ENCODE results near the gene KCNG1.

KCNG1 gene

DNA sequence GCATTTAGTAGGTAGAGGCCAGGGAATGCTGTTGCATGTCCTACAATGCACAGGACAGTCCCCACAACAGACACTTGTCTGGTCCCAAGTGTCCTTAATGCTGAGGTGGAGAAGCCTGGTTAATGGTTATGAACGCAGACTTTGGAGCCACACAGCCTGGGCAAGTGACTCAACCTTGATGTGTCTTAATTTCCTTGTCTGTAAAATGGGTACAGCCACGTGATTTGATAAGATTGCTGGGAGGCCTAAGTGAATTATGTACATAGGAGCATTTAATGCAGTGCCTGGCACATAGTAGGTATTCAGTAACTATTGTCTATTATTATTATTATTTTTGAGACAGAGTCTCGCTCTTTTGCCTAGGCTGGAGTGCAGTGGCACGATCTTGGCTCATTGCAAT lies 11.4 kb downstream of the KCNG1 start:
- DNase-seq, result no peak

DNA sequence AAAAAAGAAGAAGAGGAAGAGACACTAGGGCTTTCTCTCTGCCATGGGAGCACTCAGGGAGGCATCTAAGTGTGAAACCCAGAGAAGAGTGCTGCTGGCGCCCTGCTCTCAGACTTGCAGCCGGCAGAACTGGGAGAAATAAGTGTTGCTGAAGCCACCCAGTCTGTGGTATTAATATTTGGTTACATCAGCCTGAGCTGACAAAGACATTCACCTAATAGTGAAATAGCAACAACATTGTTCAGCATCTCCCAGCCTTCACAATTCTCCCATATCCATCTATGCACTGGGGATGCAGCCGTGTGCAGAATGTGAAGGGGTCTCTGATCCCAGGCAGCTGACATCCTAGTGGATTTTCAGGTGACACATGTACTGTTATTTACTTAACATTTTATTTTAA lies 12.0 kb downstream of the KCNG1 start:
- no peak for DNase-seq

GRCh38 chr20:51010043-51010365 lies 12.9 kb downstream of the KCNG1 start:
- DNase-seq, result no peak

DNA sequence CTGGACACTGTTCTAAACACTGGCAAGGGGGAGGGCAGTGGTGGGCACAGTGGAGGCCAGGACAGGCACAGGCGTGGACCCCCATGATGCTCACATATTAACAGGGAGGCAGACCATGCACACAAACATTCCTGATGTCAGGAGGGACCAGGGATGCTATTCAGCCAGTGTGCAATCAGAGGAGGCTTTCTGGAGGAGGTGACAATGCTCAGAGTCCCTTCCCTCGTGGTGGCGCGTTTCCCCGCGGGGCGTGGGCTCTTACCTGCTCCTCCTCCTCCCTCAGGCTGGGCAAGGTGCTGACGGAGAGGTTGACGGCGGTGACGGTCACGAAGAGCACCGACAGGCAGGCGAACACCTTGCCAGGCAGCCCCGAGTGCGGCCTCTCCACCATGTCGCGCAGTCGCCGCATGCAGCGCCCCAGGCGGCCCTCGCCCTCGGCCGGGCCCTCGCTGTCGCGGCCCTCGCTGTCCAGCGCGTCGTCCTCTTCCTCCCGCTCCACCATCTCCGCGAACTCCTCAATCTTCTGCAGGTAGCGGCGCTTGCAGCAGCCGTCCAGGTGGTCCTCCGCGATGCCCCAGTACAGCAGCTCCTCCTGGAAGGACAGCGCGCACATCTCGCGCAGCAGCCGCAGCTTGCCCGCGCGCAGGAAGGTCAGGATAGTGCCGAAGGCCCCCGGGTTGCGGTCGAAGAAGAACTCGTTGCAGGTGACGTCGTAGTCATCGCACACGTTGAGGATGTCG lies 13.4 kb downstream of the KCNG1 start:
- DNase-seq, result no peak

DNA sequence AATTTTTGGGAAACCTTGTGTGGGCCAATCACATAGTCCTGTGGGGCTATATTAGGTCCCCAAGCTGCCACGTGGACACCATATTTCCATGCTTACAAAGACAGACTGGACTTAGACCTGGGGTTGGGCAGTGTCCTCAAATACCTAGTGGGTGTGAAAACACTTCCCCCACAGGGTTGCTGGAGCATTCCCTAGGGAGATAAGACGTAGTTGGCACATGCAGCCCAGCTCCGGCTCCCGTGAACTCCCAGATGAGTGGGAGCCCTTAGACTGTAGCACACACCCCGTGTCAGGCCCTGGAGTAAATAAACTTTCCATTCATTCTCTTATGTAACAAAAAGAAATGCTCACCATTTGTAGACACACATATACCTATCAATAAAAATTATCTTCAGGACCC lies 14.2 kb downstream of the KCNG1 start:
- no peak for DNase-seq

DNA sequence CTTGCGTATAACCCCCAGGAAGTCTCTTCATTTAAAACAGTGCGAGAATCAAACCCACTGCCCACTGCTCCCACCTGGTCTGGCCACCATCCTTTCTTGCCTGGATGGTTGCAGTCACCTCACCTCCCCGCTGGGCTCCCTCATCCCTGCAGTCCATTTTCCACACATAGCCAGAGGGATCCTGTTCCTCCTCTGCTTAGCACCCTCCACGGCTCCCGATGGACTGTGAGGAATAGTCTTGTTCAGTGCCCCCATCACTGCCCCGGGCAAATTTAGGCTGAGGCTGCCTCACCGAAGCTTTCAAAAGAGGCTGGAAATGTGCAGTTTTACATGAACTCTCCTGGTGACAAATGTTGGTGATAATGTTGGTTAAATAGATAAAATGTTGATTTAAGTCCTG lies 17.7 kb downstream of the KCNG1 start:
- DNase-seq, result no peak

DNA sequence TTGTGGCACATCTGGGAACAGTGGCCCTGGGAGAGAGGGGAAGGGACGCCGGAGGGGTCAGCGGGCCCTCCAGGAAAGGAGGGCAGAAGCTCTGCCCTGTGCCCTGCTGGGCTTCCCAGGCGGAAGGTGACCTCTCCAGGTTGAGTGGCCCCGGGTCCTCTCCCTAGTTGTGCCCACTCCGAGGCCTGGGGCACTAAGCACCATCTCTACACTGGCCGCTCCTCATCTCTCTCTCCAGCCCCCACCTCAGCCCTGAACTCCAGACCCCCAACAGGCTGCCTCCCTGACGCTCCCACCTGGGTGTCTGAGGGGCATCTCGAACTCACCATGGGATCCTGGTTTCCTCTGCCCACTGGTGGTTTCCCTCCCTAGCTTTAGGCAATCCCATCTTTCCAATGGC lies 18.1 kb downstream of the KCNG1 start:
- no peak for DNase-seq

DNA sequence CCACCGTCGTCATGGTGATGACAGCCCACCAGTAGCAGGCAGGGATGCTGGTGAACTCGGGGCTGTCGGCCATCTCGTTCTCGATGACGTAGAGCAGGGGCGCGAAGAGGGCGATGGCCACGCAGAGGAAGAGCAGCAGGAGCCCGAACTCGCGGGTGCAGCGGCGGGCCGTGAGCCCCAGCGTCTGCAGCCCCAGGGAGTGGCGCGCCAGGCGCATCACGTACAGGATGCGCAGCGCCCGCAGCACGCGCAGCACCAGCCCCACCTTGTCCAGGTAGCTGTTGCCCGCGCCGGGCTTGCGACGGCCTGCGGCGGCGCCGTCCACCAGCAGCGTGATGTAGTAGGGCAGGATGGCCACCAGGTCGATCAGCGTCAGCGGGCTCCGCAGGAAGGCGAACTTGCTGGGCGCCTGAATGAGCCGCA lies 18.6 kb downstream of the KCNG1 start:
- no peak for DNase-seq

DNA sequence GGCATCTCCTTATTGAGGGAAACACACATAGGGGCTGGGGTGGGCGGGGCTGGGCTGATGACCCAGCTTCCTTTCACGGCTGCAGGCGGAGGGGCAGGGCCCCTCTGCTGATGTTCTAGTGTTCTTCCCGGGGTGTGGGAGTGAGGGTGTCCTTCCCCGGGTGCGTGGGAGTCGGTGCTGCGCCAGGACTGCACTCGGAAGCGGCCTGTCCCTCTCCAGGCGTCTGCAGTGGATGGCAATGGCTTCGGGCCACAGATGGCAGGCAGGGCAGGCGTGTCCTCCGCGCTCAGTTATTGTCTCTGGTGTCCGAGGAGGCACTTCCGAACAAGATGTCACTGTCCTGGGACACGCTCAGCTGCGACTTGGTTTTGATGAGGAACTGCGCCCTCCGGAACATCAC lies 19.2 kb downstream of the KCNG1 start:
- DNase-seq, result no peak

GRCh38 chr20:51002633-51003032 lies 20.3 kb downstream of the KCNG1 start:
- DNase-seq, result no peak

- no peak for DNase-seq
Measured at GRCh38 chr20:51001430-51002265, 21.3 kb downstream of the KCNG1 start.

GRCh38 chr20:50999355-50999754 lies 23.6 kb downstream of the KCNG1 start:
- no peak for DNase-seq

DNA sequence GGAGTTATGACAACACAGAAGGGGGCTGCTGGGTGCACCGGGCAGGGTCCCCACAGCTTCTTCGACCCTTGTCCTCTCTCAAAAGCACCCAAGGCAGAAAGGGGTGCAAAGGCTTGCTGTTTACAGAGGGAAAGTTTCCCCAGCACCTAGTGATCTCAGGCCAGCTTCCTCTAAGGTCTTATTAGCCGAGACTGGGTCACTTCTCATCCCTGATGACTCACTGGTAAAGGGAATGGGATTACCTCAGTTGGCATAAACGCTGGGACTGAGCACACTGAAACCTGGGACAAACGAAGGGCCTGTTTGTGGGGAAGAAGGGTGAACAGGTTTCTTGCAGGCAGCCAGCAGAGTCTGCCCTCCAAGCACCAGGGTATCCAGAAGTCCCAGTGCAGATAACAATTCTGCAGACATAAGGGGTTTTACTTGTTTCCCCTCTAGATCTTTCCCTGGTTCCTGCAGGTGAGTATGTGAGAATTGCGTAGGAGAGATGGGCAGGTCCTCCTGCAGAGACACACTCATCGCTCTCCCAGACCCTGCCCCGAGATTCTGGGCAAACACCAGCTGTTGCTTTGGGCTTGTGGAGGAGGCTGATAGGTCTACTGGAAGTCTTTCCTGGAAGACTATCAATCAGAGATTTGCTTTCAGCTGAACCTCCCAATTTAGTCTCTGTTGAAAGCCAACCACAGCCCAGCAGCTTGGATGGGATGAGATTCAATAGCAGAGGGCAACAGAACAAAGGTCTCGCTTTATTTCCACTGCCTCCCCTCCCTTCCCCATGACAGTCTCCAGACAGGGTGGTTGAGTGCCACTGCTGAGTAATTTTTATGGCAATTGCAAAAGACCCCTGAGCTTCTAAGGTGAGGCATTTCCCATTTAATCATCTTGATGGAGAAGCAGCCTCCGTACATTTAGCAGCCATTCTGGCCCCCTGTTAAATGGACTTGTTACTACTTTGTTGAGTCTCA lies 25.7 kb downstream of the KCNG1 start:
- no peak for DNase-seq

- no peak for DNase-seq
Measured at GRCh38 chr20:50995506-50995905, 27.4 kb downstream of the KCNG1 start.

DNA sequence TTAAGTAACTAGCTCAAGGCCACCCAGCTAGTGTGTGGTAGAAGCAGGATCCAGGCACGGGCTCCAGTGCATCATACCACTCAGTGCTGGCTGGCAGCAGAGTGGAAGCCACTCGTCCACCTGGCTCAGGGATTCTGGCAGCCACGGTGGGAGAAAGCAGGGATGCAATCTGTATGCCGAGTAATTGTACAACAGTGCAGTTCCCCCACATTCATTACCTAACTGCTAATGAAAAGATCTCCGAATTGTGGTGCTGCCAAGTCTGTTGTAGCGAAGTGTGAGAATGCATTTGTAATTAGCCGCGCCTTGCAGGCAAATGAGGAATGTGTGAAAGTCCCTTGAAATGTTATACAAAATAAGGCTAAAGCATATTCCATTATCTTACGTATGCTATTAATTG lies 29.0 kb downstream of the KCNG1 start:
- no peak for DNase-seq

DNA sequence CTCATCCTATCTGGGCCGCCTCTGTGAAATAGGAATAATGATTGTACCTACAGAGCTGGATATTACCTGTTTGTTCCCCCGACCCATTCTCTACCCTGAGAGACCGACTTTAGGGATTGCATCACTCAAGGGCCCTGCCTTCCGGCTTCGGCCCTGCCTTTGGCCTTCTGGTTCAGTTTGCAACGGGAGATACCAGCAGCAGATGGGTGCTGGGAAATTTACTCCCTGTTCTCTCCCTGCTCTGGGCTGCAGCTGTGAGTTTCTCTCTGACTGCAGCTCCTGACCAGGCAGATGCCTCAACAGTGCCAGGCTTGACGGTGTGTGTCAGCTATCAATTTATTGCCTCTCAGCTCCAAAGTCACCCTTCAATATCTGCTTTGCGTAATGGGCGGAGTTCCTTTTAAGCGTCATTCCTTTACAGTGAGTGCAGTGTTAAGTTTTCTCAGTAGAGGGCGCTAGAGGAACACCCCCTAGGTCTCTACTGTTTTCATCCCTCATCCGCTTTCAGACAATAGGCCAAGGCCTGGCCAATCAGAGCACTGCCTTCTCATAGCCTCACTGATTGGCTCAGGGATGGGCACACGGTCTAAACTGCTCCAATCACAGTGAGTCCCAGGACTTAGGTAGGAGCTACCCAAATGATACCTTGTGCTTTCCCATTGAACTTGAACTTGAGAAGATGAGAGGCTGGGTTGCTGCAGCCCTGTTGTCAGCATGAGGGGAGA lies 30.0 kb downstream of the KCNG1 start:
- DNase-seq, result peak; percentile 18

DNA sequence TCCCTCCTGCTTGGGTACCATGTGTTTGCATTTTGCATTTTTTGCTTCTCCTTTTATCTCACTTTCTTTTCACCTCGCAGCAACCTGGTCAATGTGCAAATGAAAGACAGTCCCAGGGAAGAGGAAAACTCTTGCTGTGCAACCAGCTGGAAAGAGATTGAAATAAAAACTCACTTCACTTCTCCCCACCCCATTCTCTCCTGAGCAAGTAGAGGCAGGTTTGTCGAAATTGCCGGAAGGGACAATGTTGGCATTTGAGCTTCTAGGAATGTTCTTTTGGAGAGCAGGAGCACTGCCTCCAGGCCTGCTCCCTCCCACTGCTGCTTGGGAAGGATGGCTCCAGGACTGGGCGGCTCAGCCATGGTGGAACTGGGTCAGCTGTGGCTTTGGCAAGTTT lies 30.6 kb downstream of the KCNG1 start:
- no peak for DNase-seq

- no peak for DNase-seq
Measured at GRCh38 chr20:50991076-50991475, 31.8 kb downstream of the KCNG1 start.

DNA sequence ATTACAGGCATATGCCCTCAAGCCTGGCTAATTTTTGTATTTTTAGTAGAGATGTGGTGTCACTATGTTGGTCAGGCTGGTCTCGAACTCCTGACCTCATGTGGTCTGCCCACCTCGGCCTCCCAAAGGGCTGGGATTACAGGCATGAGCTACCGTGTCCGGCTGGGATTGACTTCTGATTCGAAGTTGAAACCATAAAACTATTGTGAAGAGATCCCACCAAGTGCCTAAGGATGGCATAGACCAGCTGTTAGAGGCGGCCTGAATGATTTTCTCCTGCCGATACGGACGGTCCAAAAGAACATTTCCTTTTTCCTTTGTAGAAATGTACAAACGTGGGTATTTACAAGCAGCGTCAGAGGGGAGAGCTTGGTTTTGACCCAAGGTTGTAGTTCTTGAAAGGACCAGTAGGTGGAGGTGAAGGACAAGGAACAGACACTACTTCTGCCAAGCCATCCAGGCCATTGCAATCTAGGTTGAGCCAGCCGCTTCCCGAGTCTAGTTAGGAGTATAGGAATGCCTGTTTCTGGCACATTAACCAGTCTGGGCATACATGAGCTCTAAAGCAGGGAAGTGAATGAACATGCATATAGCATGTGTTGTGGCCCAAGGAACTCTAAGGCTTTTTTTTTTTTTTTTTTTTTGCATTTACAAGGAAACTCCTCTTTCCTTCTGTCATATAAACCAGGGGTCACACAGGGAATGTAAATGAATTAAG lies 35.3 kb downstream of the KCNG1 start:
- peak; percentile 72 for DNase-seq

GRCh38 chr20:50983321-50983720 lies 39.6 kb downstream of the KCNG1 start:
- no peak for DNase-seq

DNA sequence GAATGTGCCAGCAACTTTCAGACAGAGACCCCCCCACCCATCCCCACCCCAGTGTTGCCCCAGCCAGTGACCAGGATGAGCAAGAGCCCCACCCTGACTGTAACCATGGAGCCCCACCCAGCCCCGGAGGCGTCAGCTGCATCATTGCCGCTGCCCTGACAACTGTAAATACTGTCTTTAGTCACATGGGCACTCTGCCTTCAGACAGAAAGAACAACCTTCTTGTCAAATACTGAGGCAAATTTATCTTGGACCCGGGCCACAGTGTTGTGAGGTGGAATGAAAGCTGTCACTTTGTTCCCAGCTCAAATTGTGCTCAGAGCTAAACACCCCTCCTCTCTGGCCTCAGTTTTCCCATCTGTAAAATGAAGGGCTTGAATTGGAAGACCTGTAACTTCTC lies 40.5 kb downstream of the KCNG1 start:
- DNase-seq, result peak; percentile 82

DNA sequence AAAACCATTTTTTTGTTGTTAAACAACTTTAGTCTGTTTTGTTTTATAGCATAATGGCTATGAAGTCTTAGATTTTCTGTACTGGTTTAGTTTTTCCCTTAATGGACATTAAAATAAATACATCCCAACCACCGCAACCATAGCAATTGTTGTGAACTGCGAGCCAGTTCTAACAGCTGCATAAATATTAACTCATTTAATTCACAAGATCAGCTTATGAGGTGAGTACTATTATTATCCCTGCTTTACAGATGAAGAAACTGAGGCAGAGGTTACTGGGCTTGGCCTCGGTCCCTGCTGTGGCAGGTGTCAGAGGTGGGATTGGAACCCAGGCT lies 41.2 kb downstream of the KCNG1 start:
- no peak for DNase-seq

All from NCI-H2029 (cell line).